B cell (primary cell): ENCODE measurements around the gene TTC4.

Source experiments
- CTCF ChIP-seq: fragments of 200-600 bp; IDR thresholded peaks from one replicate; pipeline ENCODE4 v1.8.0; 2022; ENCODE audit warnings: antibody characterized with exemption, mild to moderate bottlenecking
- EZH2 ChIP-seq: IDR thresholded peaks from 2 replicates; pipeline ENCODE4 v1.6.1; 2012; ENCODE audit warnings: borderline replicate concordance, low read depth, mild to moderate bottlenecking, moderate library complexity, low read length; ENCODE audit not compliant: insufficient read depth, poor library complexity, severe bottlenecking

- TF ChIP-seq CTCF (no peak), EZH2 (no peak)
Observed at GRCh38 chr1:54724771-54725170, 9.1 kb downstream of the TTC4 start.
